ENCODE results near the gene TTBK2. TPM values are rescaled to one million over a fixed set of nuclear protein-coding genes. Genes with fewer than 3 reads are reported as not detected.
A peak's percentile ranks its signal among the peaks of the same experiment; 100 is the strongest.
"Not testable (repeated sequence)": the region's sequence is repeated elsewhere in the genome, so short reads cannot be mapped to it uniquely, and the experiment has no call there.

TTBK2 gene
- 10 to 100 TPM; 22.1 to 26.7 TPM for total RNA-seq
- long read RNA-seq, partial matches to known transcripts, result 1 of 2 reads
- long read RNA-seq, other reads (novel, unspliced or antisense), result 1 of 2 reads

- intact Hi-C loops (cut with DNase I), result loop anchor here in 1 of 2 donors (10.0 kb wide), 1 partner anchor 116 kb away; no protein-coding TSS in a partner anchor
- DNase-seq (peak; percentile 98), ATAC-seq (peak; percentile 98 to 100)
Measured at GRCh38 chr15:42920519-42921341, at the start of gene TTBK2. Gene TTBK2, minus strand, starts transcription at chr15:42920778. Its CDS starts 42,161 bp downstream, at chr15:42878617.

- no peak for ATAC-seq
- intact Hi-C loops (cut with DNase I), result no loop called here
- DNase-seq, result no peak
Measured at GRCh38 chr15:42964476-42964875, 43.9 kb upstream of the TTBK2 start.

- intact Hi-C loops (cut with DNase I), result no loop called here
- DNase-seq, result no peak
- no peak for ATAC-seq
Measured at GRCh38 chr15:42955518-42955917, 34.9 kb upstream of the TTBK2 start.

GRCh38 chr15:42954291-42954690 is 33.7 kb upstream of the TTBK2 start:
- no peak for ATAC-seq
- intact Hi-C loops (cut with DNase I), result no loop called here
- DNase-seq, result no peak

- DNase-seq; intact Hi-C loops (cut with DNase I); ATAC-seq: not testable (repeated sequence)
Measured at GRCh38 chr15:42948898-42949297, 28.3 kb upstream of the TTBK2 start.

- intact Hi-C loops (cut with DNase I), result no loop called here
- ATAC-seq (no peak), DNase-seq (no peak)
Measured at GRCh38 chr15:42940527-42940926, 19.9 kb upstream of the TTBK2 start.

- DNase-seq (no peak), ATAC-seq (no peak)
- intact Hi-C loops (cut with DNase I), result no loop called here
Measured at GRCh38 chr15:42939841-42940240, 19.3 kb upstream of the TTBK2 start.

- intact Hi-C loops (cut with DNase I), result no loop called here
- no peak for ATAC-seq
- DNase-seq, result no peak
Measured at GRCh38 chr15:42937143-42937542, 16.6 kb upstream of the TTBK2 start.

- no peak for DNase-seq
- ATAC-seq, result no peak
- intact Hi-C loops (cut with DNase I), result no loop called here
Measured at GRCh38 chr15:42933886-42934667, 13.5 kb upstream of the TTBK2 start.

GRCh38 chr15:42932833-42933515 is 12.4 kb upstream of the TTBK2 start:
- ATAC-seq (no peak), DNase-seq (no peak)
- intact Hi-C loops (cut with DNase I), result no loop called here

GRCh38 chr15:42931702-42932486 is 11.3 kb upstream of the TTBK2 start:
- DNase-seq, result no peak
- ATAC-seq, result no peak
- intact Hi-C loops (cut with DNase I), result no loop called here

GRCh38 chr15:42929306-42929848 is 8.8 kb upstream of the TTBK2 start:
- ATAC-seq, result no peak
- DNase-seq, result no peak
- intact Hi-C loops (cut with DNase I), result loop anchor here (5.0 to 10.0 kb wide), 2 partner anchors 125 to 227 kb away; no protein-coding TSS in a partner anchor

- ATAC-seq (peak; percentile 4 to 33), DNase-seq (no peak)
- intact Hi-C loops (cut with DNase I), result loop anchor here in 1 of 2 donors (10.0 kb wide), 1 partner anchor 117 kb away; no protein-coding TSS in a partner anchor
Measured at GRCh38 chr15:42921342-42921731, 759 bp upstream of the TTBK2 start.

- ATAC-seq (peak; percentile 32 to 44), DNase-seq (no peak)
- intact Hi-C loops (cut with DNase I), result loop anchor here in 1 of 2 donors (10.0 kb wide), 1 partner anchor 115 kb away; no protein-coding TSS in a partner anchor
Measured at GRCh38 chr15:42919799-42920518, 619 bp downstream of the TTBK2 start.

GRCh38 chr15:42919308-42919707 is 1.3 kb downstream of the TTBK2 start:
- intact Hi-C loops (cut with DNase I), result no loop called here
- ATAC-seq (no peak), DNase-seq (no peak)

GRCh38 chr15:42918047-42918446 is 2.5 kb downstream of the TTBK2 start:
- ATAC-seq (no peak), DNase-seq (no peak)
- intact Hi-C loops (cut with DNase I), result no loop called here

GRCh38 chr15:42915654-42916315 is 4.8 kb downstream of the TTBK2 start:
- DNase-seq (no peak), ATAC-seq (no peak)
- intact Hi-C loops (cut with DNase I), result no loop called here

All from left cardiac atrium (tissue), 4 donors.